Gastrocnemius medialis (tissue), 4 donors: ENCODE results near the gene TTC9. TPM values are rescaled to one million over a fixed set of nuclear protein-coding genes. Genes with fewer than 3 reads are reported as not detected.

Experiments used
- ATAC-seq, 2 donors: fragments of 150-250 bp; one replicate each; pipeline ENCODE4 v1.9.1; 2016
- DNase-seq, 2 donors: peaks; one replicate each; pipeline ENCODE4 v3.0.0-alpha.2; 2019
- H3K27ac ChIP-seq, 4 donors: fragments of 200-600 bp; sonication (generic); 1 replicate in 1 of 4; 2 replicates in 3 of 4; pipeline ENCODE4 v1.5.1; 2016 to 2018; ENCODE audit warnings: mild to moderate bottlenecking in 2 of 4, moderate library complexity in 1 of 4
- H3K27me3 ChIP-seq, 3 donors: fragments of 200-600 bp; sonication (generic) in 2 of 3; 1 replicate in 1 of 3; 2 replicates in 2 of 3; pipeline versions ENCODE4 v1.5.1 to v1.6.0; 2016 to 2019; ENCODE audit warnings: mild to moderate bottlenecking in 1 of 3, moderate library complexity in 1 of 3
- H3K36me3 ChIP-seq, 2 donors: fragments of 200-600 bp; sonication (generic) in 1 of 2; one replicate each; pipeline ENCODE4 v1.5.1; 2017 to 2018
- H3K4me1 ChIP-seq, 2 donors: fragments of 200-600 bp; sonication (generic) in 1 of 2; one replicate each; pipeline ENCODE4 v1.5.1; 2016 to 2017; ENCODE audit warnings: mild to moderate bottlenecking in 2 of 2
- H3K4me3 ChIP-seq, 4 donors: fragments of 200-600 bp; sonication (generic) in 3 of 4; 1 replicate in 1 of 4; 2 replicates in 3 of 4; pipeline ENCODE4 v1.5.1; 2016 to 2019; ENCODE audit warnings: mild to moderate bottlenecking in 2 of 4
- H3K9me3 ChIP-seq, 3 donors: fragments of 200-600 bp; sonication (generic) in 2 of 3; 1 replicate in 1 of 3; 2 replicates in 2 of 3; pipeline ENCODE4 v1.5.1; 2016 to 2019
- CTCF ChIP-seq, 5 experiments: fragments of 450-650 bp in 3 of 5; fragments of 200-600 bp in 2 of 5; sonication (generic) in 2 of 5; IDR thresholded peaks in 4 of 5; conservative IDR thresholded peaks in 1 of 5; 1 replicate in 4 of 5; 2 replicates in 1 of 5; pipeline ENCODE4 v1.5.1; 2016 to 2019; ENCODE audit warnings: antibody characterized with exemption in 5 of 5, mild to moderate bottlenecking in 3 of 5, moderate library complexity in 3 of 5
- POLR2A ChIP-seq, 2 donors: fragments of 450-650 bp; IDR thresholded peaks; one replicate each; pipeline ENCODE4 v1.6.1; 2017; ENCODE audit warnings: antibody characterized with exemption in 2 of 2, mild to moderate bottlenecking in 2 of 2, moderate library complexity in 2 of 2
- in situ Hi-C, 4 donors: fragments of 200-750 bp; cut with MboI; loops; one replicate each; pipeline versions ENCODE4 v1.15.0 to v1.8.0; 2017; ENCODE audit warnings: low sequenced_read_pairs in 4 of 4
- intact Hi-C: fragments of 100-400 bp; cut with DNase I; formaldehyde crosslinking; loops from one replicate; pipeline ENCODE4 v1.15.1; 2023; ENCODE audit warnings: low total_unique reads
- total RNA-seq, 4 donors: library from RNA; depleted of rRNA; stranded (reverse); fragments of >200 nt; gene quantifications; one replicate each; pipeline versions ENCODE4 v1.1.0 to v1.2.3, GENCODE V29; 2016

The TTC9 gene
- total RNA-seq, 4 donors from 2014 or later: 4.4 to 10.8 (median 9.1) TPM

GRCh38 chr14:70638416-70638815 lies 3.3 kb upstream of the TTC9 start:
- no peaks in the 10 kb centered on the region for H3K9me3 ChIP-seq
- ATAC-seq (no peak), DNase-seq (no peak)
- no peaks in the 10 kb centered on the region for H3K36me3 ChIP-seq
- H3K27me3 ChIP-seq: peaks cover 0 to 4% (median 0%) of the 10 kb centered on the region in 3 donors
- no peak overlapping the region for H3K27ac ChIP-seq
- intact Hi-C loops: no loop called here
- H3K4me3 ChIP-seq: no peak overlapping the region
- in situ Hi-C loops: no loop called here
- peaks cover 15 to 18% of the 10 kb centered on the region in 2 donors for H3K4me1 ChIP-seq
- TF ChIP-seq POLR2A (IDR thresholded peaks at IDR 0.05) (no peak), CTCF (IDR thresholded peaks at IDR 0.05 in 4 of 5, conservative IDR thresholded peaks at IDR 0.05 in 1 of 5) (no peak)

GRCh38 chr14:70640938-70641547 lies 673 bp upstream of the TTC9 start:
- no peak for TF ChIP-seq CTCF (IDR thresholded peaks at IDR 0.05 in 4 of 5, conservative IDR thresholded peaks at IDR 0.05 in 1 of 5)
- TF ChIP-seq POLR2A (IDR thresholded peaks at IDR 0.05): peak; percentile 66 to 72
- intact Hi-C loops (loop anchor here (1.0 to 10.0 kb wide), 5 partner anchors 22 to 264 kb away; partner anchors contain the start of genes MAP3K9, MED6 and PCNX1), in situ Hi-C loops (no loop called here)
- DNase-seq (peak; percentile 78 to 91), ATAC-seq (peak; percentile 93 to 95)
- Histone ChIP-seq H3K36me3 (no peaks in the 10 kb centered on the region), H3K9me3 (no peaks in the 10 kb centered on the region), H3K27me3 (peaks cover 0 to 4% (median 0%) of the 10 kb centered on the region in 3 donors), H3K4me3 (peak overlapping the region; percentile 68 to 78 (median 73)), H3K27ac (peak overlapping the region; percentile 84 to 91 (median 88)), H3K4me1 (peaks cover 16 to 18% of the 10 kb centered on the region in 2 donors)

- peak; percentile 18 to 21 for ATAC-seq
- intact Hi-C loops (loop anchor here (5.0 to 10.0 kb wide), 3 partner anchors 70 to 262 kb away; partner anchors contain the start of genes MAP3K9 and PCNX1), in situ Hi-C loops (no loop called here)
- TF ChIP-seq POLR2A (IDR thresholded peaks at IDR 0.05) (no peak), CTCF (IDR thresholded peaks at IDR 0.05 in 4 of 5, conservative IDR thresholded peaks at IDR 0.05 in 1 of 5) (no peak)
- Histone ChIP-seq H3K36me3 (no peaks in the 10 kb centered on the region), H3K27me3 (peaks cover 0 to 4% (median 0%) of the 10 kb centered on the region in 3 donors), H3K27ac (peak overlapping the region; percentile 84 to 91 (median 88)), H3K4me3 (peak overlapping the region; percentile 73 to 78 (median 73)), H3K9me3 (no peaks in the 10 kb centered on the region), H3K4me1 (peaks cover 16 to 18% of the 10 kb centered on the region in 2 donors)
- no peak for DNase-seq
Measured at GRCh38 chr14:70642303-70643235, 853 bp downstream of the TTC9 start.

GRCh38 chr14:70643967-70644366 lies 2.3 kb downstream of the TTC9 start:
- DNase-seq (no peak), ATAC-seq (no peak)
- peaks cover 18 to 24% of the 10 kb centered on the region in 2 donors for H3K4me1 ChIP-seq
- peak overlapping the region in 1 of 4 donors; percentile 91 for H3K27ac ChIP-seq
- in situ Hi-C loops: no loop called here
- H3K4me3 ChIP-seq: no peak overlapping the region
- H3K27me3 ChIP-seq: peaks cover 0 to 4% (median 0%) of the 10 kb centered on the region in 3 donors
- intact Hi-C loops: loop anchor here (5.0 to 10.0 kb wide), 3 partner anchors 68 to 261 kb away; partner anchors contain the start of genes MAP3K9 and PCNX1
- no peaks in the 10 kb centered on the region for H3K36me3 ChIP-seq
- no peak for TF ChIP-seq CTCF (IDR thresholded peaks at IDR 0.05 in 4 of 5, conservative IDR thresholded peaks at IDR 0.05 in 1 of 5)
- H3K9me3 ChIP-seq: no peaks in the 10 kb centered on the region
